GM19467 (cell line): ENCODE data around the gene FUOM.
"Not testable (repeated sequence)": the region's sequence is repeated elsewhere in the genome, so short reads cannot be mapped to it uniquely, and the experiment has no call there.

Experiments
- ATAC-seq: cut with Tn5 transposase; IDR thresholded peaks from one replicate; pipeline ENCODE4 v1.9.1; 2021; ENCODE audit warnings: mild to moderate bottlenecking, moderate library complexity; ENCODE audit not compliant: unreplicated experiment

FUOM gene

DNA sequence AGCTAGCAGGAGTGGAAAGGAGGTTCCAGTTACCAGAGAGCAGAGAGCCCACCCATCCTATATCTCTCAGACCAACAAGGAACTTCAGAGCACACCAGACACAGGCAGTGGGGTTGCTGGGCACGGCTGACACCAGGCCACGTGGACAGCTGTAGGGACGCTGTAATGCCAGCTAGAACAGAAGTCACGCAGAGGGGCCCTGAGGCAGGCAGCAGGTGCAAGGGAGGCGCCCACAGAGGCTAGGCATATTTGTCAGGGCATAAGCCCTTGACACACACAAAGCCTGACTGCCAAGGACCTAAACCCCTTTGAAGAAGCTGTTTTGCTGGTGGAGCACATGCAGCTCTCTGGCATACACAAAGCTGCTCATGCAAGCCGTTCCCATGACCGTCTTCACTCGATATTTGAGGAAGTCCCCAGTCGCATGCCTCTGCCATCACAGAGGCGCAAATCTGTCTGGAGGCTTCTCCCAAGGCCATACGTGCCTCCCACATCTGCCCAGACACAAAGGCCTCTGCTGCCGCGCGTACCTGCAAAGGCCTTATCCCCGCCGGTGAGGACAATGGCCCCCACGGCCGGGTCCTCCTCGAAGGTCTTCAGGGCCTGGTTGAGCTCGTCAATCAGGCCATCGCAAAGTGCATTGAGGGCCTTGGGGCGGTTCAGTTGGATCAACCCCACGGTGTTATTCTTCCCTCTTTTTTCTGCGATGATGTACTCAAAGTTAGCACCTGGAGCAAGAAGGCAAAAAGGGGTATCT is 12.4 kb upstream of the FUOM start:
- no peak for ATAC-seq

DNA sequence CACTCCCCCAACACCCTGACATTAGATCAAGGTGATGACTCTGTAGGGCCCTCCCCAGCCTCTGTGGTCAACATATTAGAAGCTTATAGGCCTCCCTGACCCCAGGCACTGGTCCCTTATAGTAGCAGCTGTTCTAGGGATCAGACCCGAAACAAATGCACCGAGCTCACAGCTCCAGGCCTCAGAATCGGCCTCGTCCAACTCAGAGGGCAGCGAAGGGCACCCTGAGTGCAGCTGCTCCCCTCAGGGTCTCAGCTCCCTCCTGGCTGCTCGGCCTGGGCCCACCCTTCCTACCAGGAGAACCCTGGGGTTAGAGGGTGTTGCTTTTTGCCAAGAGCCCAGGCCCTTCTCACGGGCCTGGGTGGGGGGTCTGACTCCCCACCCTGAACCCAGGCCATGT is 10.3 kb upstream of the FUOM start:
- no peak for ATAC-seq

DNA sequence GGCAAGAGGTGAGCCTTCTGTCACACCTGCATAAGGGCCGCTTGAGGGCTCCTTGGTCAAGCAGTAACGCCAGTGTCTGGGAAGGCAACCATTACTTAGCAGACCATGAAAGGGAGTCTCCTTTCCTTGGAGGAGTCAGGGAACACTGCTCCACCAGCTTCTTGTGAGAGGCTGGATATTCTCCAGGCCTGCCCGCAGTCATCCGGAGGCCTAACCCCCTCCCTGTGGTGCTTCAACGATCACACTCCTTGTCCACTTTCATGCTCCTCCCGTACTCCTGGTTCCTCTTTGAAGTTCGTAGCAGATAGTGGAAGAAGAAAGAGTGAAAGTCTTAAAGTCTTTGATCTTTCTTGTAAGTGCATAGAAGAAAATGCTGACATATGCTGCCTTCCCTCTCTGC is 9.6 kb upstream of the FUOM start:
- not testable (repeated sequence) for ATAC-seq

DNA sequence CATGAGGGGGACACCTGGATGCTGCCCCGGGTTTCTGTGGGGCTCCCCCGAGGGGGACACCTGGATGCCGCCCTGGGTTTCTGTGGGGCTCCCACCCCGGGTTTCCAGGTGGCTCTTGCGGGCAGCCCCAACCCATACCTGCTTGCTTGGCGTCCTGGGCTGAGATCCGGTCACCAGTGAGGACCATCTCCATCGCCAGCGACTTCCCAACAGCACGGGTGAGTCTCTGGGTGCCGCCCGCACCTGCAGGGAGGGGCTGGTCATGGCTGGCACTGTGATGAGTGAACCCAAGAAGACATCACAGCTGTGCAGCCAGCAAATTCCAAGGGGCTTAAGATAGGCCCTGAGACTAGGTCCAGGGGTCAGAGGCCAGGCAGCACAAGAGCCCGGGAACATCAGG is 8.9 kb upstream of the FUOM start:
- no peak for ATAC-seq

DNA sequence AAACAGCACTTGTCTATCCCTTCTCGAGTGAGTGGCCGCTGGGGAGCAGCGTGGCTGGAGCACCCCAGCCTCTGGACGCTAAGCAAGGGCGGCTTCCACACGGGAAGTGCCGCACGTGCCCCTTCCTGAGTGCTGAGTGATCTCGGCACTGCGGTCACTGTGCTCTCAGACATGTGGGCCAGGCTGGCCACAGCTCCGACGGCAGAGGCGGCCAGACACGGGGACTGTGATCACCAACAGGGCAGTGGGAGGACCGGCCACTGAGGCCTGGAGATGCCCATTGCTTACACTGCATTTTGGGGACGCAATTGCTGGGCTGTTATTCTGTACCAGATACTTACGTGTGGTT is 8.3 kb upstream of the FUOM start:
- no peak for ATAC-seq

DNA sequence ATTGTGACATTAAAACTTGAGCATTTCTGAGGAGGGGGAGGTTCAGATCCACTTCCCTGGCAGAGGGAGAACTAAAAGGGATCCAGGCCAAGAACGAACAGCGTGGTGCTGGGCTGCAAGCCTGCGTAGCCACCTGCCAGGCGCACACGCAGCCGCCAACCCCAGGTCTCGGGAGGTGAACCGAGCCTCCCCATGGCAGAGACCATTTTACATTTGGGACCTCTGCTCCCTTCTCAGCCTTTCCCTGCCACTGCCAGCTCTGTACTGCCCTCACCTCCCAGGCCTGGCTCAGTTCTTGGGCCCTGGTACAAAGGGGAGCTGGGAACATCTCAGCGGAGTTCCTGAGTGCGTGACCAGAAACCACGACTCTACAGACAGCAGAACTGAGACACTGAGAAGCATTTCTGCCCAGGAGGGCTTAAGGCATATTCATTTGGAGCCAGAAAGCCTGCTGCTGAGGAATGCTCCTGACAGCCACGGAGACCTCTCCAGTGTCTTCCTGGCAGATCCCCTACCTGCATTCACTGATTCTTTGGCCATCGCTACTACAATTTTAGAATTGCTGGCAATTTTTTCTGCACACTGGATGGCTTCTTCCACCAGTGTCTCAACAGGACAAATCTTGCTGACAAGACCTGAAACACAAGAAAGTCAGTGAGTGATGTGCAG is 7.8 kb upstream of the FUOM start:
- no peak for ATAC-seq

DNA sequence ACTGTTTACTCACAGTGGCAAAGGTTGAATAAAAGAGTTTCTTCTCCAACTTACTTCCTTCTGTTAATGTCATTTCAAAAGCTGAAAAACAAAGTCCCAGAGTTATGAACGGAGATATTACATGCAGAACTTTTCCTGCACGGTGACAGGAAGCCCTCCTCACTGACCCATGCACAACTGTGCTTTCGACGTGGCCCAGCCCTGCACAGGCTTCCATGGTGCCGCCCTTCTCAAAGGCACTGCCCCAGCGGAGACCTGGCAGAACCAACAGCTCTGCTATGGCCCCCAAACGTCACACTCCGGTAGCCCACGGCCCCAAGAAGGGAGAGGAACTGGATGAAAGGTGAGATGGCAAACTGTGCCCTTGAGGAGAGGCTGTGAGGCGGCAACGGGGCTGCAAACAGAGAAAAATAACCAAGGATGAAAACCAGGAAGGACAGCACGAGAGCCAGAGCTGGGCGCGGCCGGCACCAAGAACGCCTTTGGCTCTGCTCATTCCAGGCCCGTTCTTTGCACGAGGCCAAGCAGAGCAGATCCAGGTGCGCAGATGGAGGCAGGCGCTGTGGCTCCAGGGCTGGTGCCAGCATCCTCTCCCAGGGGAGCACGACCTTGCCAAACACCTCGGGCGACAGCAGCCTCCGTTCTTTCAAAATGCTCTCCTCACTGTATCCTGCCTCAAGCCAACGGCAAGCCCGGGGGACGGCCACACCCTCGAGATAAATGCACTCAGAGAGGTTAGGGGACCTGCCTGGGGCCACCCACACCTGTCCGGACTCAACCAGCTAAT is 7.0 kb upstream of the FUOM start:
- no peak for ATAC-seq

DNA sequence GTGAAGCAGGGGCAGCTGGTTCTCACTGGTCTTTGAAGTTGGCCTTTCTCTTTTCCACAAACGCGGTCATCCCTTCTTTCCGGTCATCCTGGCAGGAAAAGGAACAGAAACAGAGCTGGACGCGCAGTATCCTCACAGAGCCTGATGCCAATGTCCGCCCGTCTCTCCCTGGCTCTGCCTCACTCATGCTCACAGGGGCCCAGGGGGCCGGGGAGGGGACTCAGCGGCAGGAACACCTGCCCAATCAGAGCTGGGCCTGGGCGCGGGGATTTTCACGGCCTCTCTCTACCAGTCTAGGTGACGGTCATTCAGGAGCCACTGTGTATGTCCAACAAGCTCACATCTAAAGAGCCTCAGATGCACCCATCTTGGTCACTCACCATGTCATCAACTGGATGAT is 5.0 kb upstream of the FUOM start:
- no peak for ATAC-seq

DNA sequence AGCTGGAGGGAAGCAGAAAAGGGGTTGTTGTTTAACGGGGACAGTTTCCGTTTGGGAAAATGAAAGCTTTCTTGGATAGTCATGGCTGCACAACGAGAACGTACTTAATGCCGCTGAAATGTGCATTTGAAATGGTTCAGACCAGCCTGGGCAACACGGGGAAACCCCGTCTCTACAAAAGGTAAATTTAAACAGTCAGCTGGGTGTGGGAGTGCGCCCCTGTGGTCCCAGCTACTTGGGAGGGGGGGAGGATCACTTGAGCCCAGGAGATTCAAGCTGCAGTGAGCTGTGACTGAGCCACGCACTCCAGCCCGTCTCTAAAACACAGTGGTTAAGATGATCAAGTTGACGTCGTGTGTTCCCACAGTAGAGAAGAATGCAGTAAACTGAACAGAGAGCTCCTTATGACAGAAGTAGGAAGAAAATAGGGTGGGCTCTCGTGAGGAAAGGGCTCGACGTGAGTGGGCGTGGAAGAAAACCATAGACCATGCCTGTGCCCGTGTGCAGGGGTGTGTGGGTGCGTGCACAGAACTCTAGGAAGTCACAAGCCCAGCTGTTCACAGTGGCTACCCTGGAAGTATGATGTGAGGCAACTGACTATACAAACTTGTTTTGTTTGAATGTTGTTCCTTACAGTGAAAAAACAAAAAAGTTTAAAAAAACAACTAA is 4.1 kb upstream of the FUOM start:
- ATAC-seq, result no peak

DNA sequence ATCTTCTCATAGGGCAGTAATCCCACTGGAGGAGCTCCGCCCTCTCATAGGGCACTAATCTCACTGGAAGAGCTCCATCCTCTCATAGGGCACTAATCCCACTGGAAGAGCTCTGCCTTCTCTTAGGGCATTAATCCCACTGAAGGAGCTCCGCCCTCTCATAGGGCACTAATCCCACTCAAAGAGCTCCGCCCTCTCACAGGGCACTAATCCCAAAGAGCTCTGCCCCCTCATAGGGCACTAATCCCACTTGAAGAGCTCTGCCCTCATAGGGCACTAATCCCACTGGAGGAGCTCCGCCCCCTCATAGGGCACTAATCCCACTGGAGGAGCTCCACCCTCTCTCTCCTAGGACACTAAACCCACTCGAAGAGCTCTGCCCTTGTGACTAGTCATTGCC is 3.4 kb upstream of the FUOM start:
- ATAC-seq, result no peak

DNA sequence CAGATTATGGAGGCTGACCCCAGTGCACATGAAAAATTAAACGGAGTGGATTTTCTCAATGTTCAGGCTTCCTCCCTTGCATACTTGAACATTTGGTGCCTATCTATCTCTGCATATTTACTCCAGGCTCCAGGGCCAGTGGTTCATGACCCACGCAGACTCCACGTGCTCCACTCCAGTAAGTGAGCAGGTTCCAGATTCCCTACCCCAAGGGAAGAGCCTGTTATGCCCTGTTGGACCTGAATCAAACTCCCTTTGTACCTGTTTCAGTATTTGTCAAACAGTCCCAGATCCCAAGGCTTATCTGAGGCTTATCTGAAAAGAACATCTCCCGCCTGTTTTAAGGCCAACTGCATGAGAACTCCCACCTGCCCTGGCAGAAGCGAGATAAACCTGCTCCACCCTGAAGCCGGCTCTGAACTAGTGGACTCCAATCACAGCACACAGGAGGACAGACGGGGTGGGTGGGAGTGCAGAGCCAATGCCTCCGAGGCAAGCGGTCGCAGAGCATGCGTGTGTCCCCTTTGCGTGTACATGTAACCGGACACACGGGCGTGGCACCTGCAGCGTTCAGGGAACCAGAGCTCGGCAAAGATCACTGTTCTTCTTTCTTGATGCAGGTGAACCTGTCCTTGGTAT is 2.3 kb upstream of the FUOM start:
- no peak for ATAC-seq

DNA sequence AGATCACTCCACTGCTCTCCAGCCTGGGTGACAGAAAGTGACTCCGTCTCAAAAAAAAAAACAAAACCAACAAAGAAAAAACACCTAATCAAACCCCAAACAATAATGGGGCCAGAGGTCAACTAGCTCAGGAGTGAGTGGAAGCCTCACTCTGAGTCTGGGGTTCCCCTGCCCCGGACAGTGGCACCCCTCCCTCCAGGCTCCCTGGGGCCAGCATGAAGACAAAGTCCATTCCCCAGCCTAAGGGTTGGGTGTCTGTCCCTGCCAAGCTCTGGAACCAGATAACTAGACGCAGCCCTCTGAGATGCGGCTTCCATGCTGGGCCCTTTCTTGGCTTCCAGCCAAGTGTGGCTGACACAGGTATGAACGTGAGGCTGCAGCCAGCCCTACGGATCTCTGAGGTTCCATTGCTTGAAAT is 1.7 kb upstream of the FUOM start:
- ATAC-seq, result no peak

DNA sequence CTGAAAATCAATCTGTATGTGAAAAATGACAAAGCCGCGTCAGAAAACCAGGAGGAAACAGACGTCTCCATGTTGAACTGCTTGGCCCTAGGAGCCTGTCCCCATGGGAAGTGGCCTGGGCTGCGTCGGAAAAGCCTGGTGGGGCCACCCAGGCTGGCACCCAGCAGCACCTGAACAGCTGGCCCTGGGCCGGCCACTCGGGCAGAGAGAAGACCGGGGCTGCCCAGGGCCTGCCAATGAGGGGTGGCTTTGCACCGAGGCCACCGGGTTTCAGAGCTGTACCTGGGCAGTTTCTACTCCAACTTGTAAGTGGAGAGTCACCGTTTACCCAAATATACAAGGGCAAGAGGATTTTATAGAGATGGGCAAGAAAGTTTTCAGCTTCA is 1.1 kb upstream of the FUOM start:
- ATAC-seq, result no peak

DNA sequence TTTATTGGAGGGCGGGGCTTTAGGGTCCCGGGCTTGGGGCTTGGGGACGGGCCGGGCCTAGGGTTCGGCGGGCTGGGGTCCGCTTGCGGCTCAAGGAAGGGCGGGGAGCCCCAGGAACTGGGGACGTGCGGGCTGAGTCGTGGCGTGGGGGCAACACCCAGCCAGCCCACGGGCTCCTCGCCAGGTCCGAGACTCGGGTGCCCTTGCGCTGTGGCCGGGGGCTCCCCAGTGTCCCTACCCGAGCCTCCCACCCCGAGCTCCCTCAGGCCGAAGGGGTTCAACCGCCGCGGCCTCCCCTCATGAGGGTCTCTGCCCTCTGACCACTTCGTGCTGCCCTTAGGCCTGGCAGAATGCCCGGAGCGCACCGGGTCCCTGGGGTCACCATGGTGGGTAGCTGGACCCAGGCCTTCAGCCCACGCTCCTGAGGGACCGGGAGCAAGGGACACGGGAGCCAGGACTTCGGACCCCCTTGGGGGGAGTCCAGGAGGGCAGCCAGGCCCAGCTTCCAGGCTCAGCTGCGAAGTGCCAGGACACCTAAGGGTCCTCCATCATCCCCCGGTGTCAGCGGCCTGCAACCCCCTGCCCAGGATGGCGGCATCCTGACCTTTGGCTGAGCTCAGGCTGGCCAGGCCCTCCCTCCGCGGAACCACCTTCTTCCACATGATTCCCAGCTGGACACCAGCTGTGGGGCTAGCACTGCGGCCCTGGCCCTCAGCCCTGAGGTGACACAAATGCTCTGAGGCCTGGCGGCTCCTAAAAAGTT is 524 bp upstream of the FUOM start:
- no peak for ATAC-seq

DNA sequence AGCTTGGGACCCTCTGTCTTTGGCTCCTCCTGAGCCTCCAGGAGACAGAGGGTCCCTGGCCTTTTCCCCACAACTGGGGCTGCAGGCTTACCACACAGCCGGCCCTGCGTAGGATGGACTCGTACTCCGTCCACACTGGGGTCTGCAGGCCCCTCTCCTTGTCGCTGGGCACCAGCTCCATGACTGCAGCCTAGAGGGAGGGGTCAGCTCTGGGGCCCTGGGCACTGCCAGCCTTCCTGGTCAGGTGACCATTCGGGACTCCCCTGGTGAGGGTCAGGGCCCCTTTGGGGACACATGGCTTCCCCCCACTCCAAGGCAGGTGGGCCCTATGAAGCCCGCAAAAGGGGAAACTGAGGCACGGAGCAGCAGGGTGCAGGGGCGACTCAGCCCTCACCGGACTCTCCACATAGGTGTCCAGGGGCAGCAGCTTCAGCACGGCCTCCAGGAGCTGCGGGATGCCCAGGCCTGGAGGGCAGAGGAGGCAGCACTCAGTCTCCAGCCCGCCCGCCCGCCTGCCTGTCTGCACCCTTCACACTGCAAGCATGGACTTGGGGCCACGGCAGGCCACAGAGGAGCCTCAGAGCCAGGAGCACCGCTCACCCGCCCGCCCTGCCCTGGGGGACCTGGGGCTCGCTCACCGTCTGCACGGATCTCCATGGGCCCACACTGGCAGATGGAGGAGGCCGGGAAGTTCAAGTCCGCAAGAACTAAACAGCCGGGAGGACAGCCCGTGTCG is 1.1 kb downstream of the FUOM start:
- ATAC-seq, result no peak

DNA sequence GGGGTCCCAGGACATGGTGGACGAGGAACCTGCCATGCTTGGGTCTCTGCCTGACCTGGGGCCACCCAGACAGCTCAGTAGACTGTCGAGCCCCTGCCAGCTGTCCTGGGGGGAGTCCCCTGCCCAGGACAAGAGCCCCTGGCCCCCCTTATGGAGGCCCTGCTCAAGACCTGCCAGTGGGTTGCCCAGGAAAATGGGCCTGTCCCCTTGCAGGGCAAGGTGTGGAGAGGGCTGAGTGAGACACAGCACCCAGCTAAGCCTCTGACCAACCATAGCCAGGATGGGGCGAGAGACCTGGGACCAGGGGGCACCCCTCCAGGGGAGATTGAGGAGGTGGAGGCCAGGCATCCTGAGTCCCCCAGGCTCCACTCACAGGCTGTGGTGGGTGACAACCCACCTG is 1.8 kb downstream of the FUOM start:
- ATAC-seq, result no peak

DNA sequence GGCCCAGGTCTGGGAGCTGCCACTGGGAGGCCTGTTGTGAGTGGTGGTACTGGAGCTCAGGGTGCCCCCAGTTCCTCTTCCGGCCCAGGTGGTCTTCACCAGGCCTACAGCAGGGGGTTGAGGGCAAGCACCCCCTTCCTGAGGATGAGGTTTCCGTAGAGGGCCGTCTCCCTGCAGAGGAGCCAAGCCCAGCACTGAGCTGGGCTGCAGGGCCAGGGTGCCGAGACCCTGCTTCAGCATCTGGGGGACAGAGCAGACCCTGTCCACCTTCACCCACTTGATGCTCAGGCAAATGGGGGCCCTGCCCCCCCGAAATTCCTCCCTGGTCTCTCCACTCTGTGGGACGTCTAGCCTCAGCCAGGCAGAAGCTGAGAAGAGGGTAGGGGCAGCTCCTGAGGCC is 2.6 kb downstream of the FUOM start:
- ATAC-seq, result no peak

DNA sequence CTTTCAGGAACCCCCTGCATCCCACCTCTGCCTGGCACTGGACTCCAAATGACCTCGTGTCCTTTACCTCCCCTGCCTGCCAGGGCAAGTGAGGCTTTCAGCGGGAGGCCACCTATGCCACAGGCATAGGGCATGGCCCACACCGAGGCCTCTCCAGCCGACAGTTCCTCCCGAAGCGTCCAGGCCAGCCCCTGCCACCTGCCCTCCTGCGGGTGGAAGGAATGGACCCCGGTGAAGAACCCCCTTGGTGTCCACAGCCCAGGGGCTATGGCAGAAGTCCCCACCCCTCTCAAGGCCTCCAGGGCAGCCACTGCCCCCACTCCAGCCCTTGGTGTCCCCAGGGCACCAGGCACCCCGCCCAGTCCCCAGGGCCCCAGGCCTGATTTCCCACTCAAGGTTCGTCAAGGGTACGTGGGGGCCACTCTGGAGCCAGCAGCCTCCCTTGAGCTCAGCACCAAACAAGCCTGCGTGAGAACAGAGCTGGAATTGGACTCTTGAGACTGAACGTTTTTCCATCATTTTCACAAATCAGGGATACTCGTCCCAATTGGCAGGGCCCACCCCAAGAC is 3.1 kb downstream of the FUOM start:
- no peak for ATAC-seq

DNA sequence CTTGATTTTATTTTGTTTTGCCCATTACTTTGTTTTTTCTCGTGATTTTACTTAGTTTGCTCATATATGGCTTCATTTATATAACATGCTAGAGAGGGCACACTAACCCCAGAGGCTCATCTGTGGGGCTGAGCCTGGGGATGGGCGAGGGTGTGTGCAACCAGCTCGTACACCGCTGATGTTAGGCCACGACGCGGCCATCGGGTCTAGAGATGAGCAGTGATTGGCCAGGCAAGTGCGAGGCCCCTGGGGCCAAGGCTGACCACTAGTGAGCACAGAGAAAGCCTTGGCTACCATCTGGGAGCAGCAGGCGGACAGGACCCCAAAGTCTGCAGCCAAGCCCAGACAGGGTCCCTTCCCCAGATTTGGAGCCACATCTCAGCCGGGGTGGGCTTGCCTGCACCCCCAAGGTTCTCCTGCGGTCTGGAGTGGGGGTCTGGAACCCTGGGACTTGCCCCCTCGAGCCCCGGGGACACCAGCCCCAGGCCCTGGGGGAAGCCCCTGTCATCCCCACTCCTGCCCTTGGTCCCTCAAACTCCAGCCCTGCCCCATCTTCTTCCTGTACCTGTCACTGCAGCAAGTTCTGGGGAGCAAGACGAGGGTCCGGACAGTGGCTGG is 3.7 kb downstream of the FUOM start:
- no peak for ATAC-seq
